Neural cell (in vitro differentiated cells): ENCODE measurements around the gene ZMYM2. TPM values are rescaled to one million over a fixed set of nuclear protein-coding genes. Genes with fewer than 3 reads are reported as not detected.
A peak's percentile ranks its signal among the peaks of the same experiment; 100 is the strongest.

Source experiments
- H2AFZ ChIP-seq: fragments of 200-600, 300-800 bp; sonication (generic), shearing (Covaris generic); 2 replicates; pipeline ENCODE4 v1.6.0; 2014; ENCODE audit warnings: low read depth, mild to moderate bottlenecking, antibody characterized with exemption, low read length, moderate library complexity
- H3F3A ChIP-seq: fragments of 200-600 bp; shearing (Covaris generic); 2 replicates; pipeline ENCODE4 v1.6.1; 2016; ENCODE audit warnings: mild to moderate bottlenecking, moderate library complexity, mixed read lengths, antibody characterized with exemption, low read length; ENCODE audit not compliant: insufficient read depth, poor library complexity, severe bottlenecking
- H3K27ac ChIP-seq: fragments of 200-600, 300-800 bp; sonication (generic), shearing (Covaris generic); 2 replicates; pipeline ENCODE4 v1.5.1; 2014; ENCODE audit warnings: mild to moderate bottlenecking, low read length, moderate library complexity
- H3K27me3 ChIP-seq: fragments of 300-800, 200-600 bp; sonication (generic), shearing (Covaris generic); 2 replicates; pipeline ENCODE4 v1.6.0; 2014; ENCODE audit warnings: mild to moderate bottlenecking, low read depth, low read length, moderate library complexity; ENCODE audit not compliant: insufficient read depth
- H3K36me3 ChIP-seq: fragments of 300-800, 200-600 bp; sonication (generic), shearing (Covaris generic); 2 replicates; pipeline ENCODE4 v1.5.1; 2014; ENCODE audit warnings: mild to moderate bottlenecking, antibody characterized with exemption, low read length, moderate library complexity; ENCODE audit not compliant: insufficient read depth
- H3K4me2 ChIP-seq: fragments of 300-800, 200-600 bp; sonication (generic), shearing (Covaris generic); 2 replicates; pipeline ENCODE4 v1.6.0; 2014; ENCODE audit warnings: mild to moderate bottlenecking, low read length
- H3K4me3 ChIP-seq: fragments of 300-800, 200-600 bp; sonication (generic), shearing (Covaris generic); 2 replicates; pipeline ENCODE4 v1.5.1; 2014; ENCODE audit warnings: mild to moderate bottlenecking, low read length, moderate library complexity
- H3K79me2 ChIP-seq: fragments of 200-600 bp; shearing (Covaris generic); replicated peaks from 2 replicates; pipeline ENCODE4 v1.6.0; 2014; ENCODE audit warnings: mild to moderate bottlenecking, low read length, moderate library complexity; ENCODE audit not compliant: insufficient read depth
- H3K9ac ChIP-seq: fragments of 300-800, 200-600 bp; sonication (generic), shearing (Covaris generic); 2 replicates; pipeline ENCODE4 v1.6.1; 2016; ENCODE audit warnings: mild to moderate bottlenecking, low read length, mixed read lengths
- H3K9me2 ChIP-seq: fragments of 200-600 bp; shearing (Covaris generic); 2 replicates; pipeline ENCODE4 v1.6.1; 2016; ENCODE audit warnings: mild to moderate bottlenecking, low read length, mixed read lengths; ENCODE audit not compliant: insufficient read depth
- H3K9me3 ChIP-seq: fragments of 200-600, 300-800 bp; sonication (generic), shearing (Covaris generic); 2 replicates; pipeline ENCODE4 v1.6.1; 2016; ENCODE audit warnings: mild to moderate bottlenecking, mixed run types, low read length, moderate library complexity, mixed read lengths
- H4K20me1 ChIP-seq: fragments of 200-600 bp; shearing (Covaris generic); 2 replicates; pipeline ENCODE4 v1.6.1; 2016; ENCODE audit warnings: mild to moderate bottlenecking, mixed run types; ENCODE audit not compliant: insufficient read depth
- CTCF ChIP-seq: fragments of 450-650 bp; IDR thresholded peaks from 2 replicates; pipeline ENCODE4 v1.5.1; 2014; ENCODE audit warnings: antibody characterized with exemption, mild to moderate bottlenecking, moderate library complexity; ENCODE audit not compliant: poor library complexity, severe bottlenecking
- EP300 ChIP-seq: fragments of 450-650 bp; conservative IDR thresholded peaks from 2 replicates; pipeline ENCODE4 v1.6.1; 2014; ENCODE audit warnings: antibody characterized with exemption, mild to moderate bottlenecking, moderate library complexity; ENCODE audit not compliant: poor library complexity, severe bottlenecking
- EZH2 ChIP-seq: fragments of 200-600, 300-800 bp; shearing (Covaris generic), sonication (generic); IDR thresholded peaks from 2 replicates; pipeline ENCODE4 v1.6.1; 2014; ENCODE audit warnings: antibody characterized with exemption, low read length, borderline replicate concordance, mild to moderate bottlenecking; ENCODE audit not compliant: insufficient read depth, poor library complexity, severe bottlenecking
- MXI1 ChIP-seq: fragments of 450-650 bp; conservative IDR thresholded peaks from 2 replicates; pipeline ENCODE4 v1.6.1; 2014; ENCODE audit warnings: antibody characterized with exemption, mild to moderate bottlenecking; ENCODE audit not compliant: poor library complexity, severe bottlenecking
- POLR2AphosphoS5 ChIP-seq: IDR thresholded peaks from 2 replicates; pipeline ENCODE4 v1.6.1; 2012
- RAD21 ChIP-seq: fragments of 450-650 bp; conservative IDR thresholded peaks from 2 replicates; pipeline ENCODE4 v1.6.1; 2014; ENCODE audit warnings: antibody characterized with exemption, mild to moderate bottlenecking, moderate library complexity
- REST ChIP-seq: IDR thresholded peaks from 2 replicates; pipeline ENCODE4 v1.6.1; 2012; ENCODE audit warnings: borderline replicate concordance
- SMC3 ChIP-seq: fragments of 450-650 bp; conservative IDR thresholded peaks from 2 replicates; pipeline ENCODE4 v1.6.1; 2014; ENCODE audit warnings: antibody characterized with exemption, mild to moderate bottlenecking, moderate library complexity; ENCODE audit not compliant: poor library complexity
- TAF1 ChIP-seq: IDR thresholded peaks from 2 replicates; pipeline ENCODE4 v1.6.1; 2012; ENCODE audit warnings: low read depth
- polyA plus RNA-seq: library from polyadenylated mRNA; depleted of rRNA; stranded (reverse); fragments of >200 nt; gene quantifications from 2 replicates; pipeline ENCODE4 v1.2.3, GENCODE V29; 2014

ZMYM2 gene
- polyA plus RNA-seq, 1 donor from 2014 or later = 92.2 TPM

DNA sequence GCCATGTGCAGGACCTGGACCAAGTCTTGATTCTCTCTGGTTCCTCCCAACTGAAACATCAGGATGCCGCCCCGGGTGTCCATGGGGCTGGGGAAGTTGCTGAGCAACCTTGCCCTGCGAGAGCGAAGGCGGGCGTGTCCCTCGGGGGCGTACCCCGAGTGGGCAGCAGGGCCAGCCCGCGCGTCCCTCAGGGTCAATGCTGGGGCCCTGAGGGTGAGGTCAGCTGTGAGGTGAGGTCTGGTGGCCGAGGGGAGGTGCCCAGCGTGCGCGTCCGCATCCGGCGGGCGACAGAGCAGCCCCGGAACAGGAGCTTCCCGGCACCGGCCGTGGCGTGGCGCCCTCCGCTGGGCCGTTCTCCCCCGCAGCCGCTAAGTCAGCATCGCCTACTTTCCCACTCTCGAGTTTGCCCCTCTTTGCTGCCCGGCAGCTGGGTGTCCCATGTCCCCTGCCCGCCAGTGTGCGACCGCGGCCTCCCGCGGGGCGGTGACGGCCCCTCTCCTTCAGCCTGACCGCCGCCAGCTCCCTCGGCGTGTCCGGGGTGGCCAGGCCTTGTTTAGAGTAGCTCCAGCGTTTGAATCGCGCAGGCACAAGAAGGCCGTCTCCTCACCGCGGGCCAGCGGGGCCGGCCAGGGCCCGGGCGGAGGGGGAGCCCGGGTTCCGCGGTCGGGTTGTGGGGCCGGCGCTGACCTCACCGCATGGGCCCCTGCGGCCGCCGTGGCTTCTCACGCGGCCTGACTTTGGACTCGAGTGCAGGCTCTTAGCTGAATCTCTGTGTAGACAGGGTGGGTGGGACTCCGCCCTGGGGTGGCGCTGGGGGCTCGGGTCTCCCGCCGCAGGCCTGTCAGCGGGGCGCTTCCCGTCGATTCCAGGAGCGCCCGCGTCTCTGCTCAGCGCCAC, 169.3 kb downstream of the ZMYM2 start:
- Histone ChIP-seq H3K4me2 (no peak overlapping the region), H3K9me2 (no peaks in the 10 kb centered on the region), H3K4me3 (peak overlapping the region; percentile 40), H3K27me3 (peaks cover 36% of the 10 kb centered on the region), H3K9ac (no peak overlapping the region), H3K79me2 (no peaks in the 10 kb centered on the region), H2AFZ (no peak overlapping the region), H3K9me3 (no peaks in the 10 kb centered on the region), H4K20me1 (no peaks in the 10 kb centered on the region), H3K36me3 (no peaks in the 10 kb centered on the region), H3K27ac (no peak overlapping the region), H3F3A (no peaks in the 10 kb centered on the region)
- TF ChIP-seq EP300 = no peak
- peak; percentile 26 for TF ChIP-seq CTCF

- Histone ChIP-seq H3K27ac (no peak overlapping the region), H3K9ac (no peak overlapping the region), H3K27me3 (peaks cover 36% of the 10 kb centered on the region)
Observed at GRCh38 chr13:20128459-20128931, 170.0 kb downstream of the ZMYM2 start.

GRCh38 chr13:20129076-20129475, 170.5 kb downstream of the ZMYM2 start:
- Histone ChIP-seq H3K27me3 (peaks cover 36% of the 10 kb centered on the region), H3K27ac (no peak overlapping the region), H4K20me1 (no peaks in the 10 kb centered on the region), H3K4me2 (no peak overlapping the region), H3K79me2 (no peaks in the 10 kb centered on the region), H3K9me3 (no peaks in the 10 kb centered on the region), H2AFZ (no peak overlapping the region), H3K4me3 (peak overlapping the region; percentile 40), H3F3A (no peaks in the 10 kb centered on the region), H3K9ac (no peak overlapping the region), H3K9me2 (no peaks in the 10 kb centered on the region), H3K36me3 (no peaks in the 10 kb centered on the region)
- no peak for TF ChIP-seq REST
- no peak for TF ChIP-seq EZH2
- TF ChIP-seq MXI1 = no peak
- no peak for TF ChIP-seq SMC3
- no peak for TF ChIP-seq EP300
- no peak for TF ChIP-seq RAD21
- TF ChIP-seq POLR2AphosphoS5 = no peak
- TF ChIP-seq TAF1 = no peak

More at GRCh38 chr13:20128459-20128931, 170.0 kb downstream of the ZMYM2 start:
- Histone ChIP-seq H3K9me3 (no peaks in the 10 kb centered on the region), H4K20me1 (no peaks in the 10 kb centered on the region), H3K4me2 (no peak overlapping the region), H3K4me3 (peak overlapping the region; percentile 40), H3F3A (no peaks in the 10 kb centered on the region), H3K36me3 (no peaks in the 10 kb centered on the region), H3K9me2 (no peaks in the 10 kb centered on the region), H3K79me2 (no peaks in the 10 kb centered on the region), H2AFZ (no peak overlapping the region)
- TF ChIP-seq TAF1 (no peak), EZH2 (no peak), CTCF (peak; percentile 40)
